DOHH2 (cell line): ENCODE results near the gene LRP11.

ENCODE experiments used
- H3F3A ChIP-seq: fragments of 200-600 bp; sonication (generic), shearing (Covaris generic); 2 replicates; pipeline ENCODE4 v1.6.0; 2016; ENCODE audit warnings: antibody characterized with exemption, mild to moderate bottlenecking; ENCODE audit not compliant: control insufficient read depth, insufficient read depth
- H3K27ac ChIP-seq: fragments of 200-600 bp; sonication (generic); 2 replicates; pipeline ENCODE4 v1.5.1; 2014; ENCODE audit warnings: low read depth, mild to moderate bottlenecking, low read length, moderate library complexity
- H3K27me3 ChIP-seq: fragments of 200-600 bp; sonication (generic); 2 replicates; pipeline ENCODE4 v1.6.1; 2014; ENCODE audit warnings: mild to moderate bottlenecking, low read length, mixed read lengths; ENCODE audit not compliant: control insufficient read depth
- H3K36me3 ChIP-seq: fragments of 200-600 bp; sonication (generic); 2 replicates; pipeline ENCODE4 v1.6.1; 2014; ENCODE audit warnings: mild to moderate bottlenecking, low read length, moderate library complexity, mixed read lengths; ENCODE audit not compliant: control insufficient read depth
- H3K4me1 ChIP-seq: fragments of 200-600 bp; sonication (generic); 2 replicates; pipeline ENCODE4 v1.6.1; 2014; ENCODE audit warnings: mild to moderate bottlenecking, low read length, mixed read lengths; ENCODE audit not compliant: control insufficient read depth
- H3K4me2 ChIP-seq: fragments of 200-600 bp; sonication (generic); 2 replicates; pipeline ENCODE4 v1.6.0; 2014; ENCODE audit warnings: mild to moderate bottlenecking, low read length, moderate library complexity
- H3K4me3 ChIP-seq: fragments of 200-600 bp; sonication (generic); 2 replicates; pipeline ENCODE4 v1.5.1; 2014; ENCODE audit warnings: mild to moderate bottlenecking, low read length, mixed read lengths
- H3K79me2 ChIP-seq: fragments of 200-600 bp; sonication (generic); 2 replicates; pipeline ENCODE4 v1.6.1; 2014; ENCODE audit warnings: mild to moderate bottlenecking, low read length, mixed read lengths; ENCODE audit not compliant: control insufficient read depth
- H3K9me2 ChIP-seq: fragments of 200-600 bp; sonication (generic); replicated peaks from 2 replicates; pipeline ENCODE4 v1.6.1; 2014; ENCODE audit warnings: mild to moderate bottlenecking, low read length, mixed read lengths; ENCODE audit not compliant: control insufficient read depth
- H3K9me3 ChIP-seq: fragments of 200-600 bp; sonication (generic); 2 replicates; pipeline ENCODE4 v1.6.1; 2014; ENCODE audit warnings: antibody characterized with exemption, low read length, mixed read lengths; ENCODE audit not compliant: control insufficient read depth, insufficient read depth
- H4K20me1 ChIP-seq: fragments of 200-600 bp; sonication (generic); 2 replicates; pipeline ENCODE4 v1.6.0; 2014; ENCODE audit warnings: low read depth, mild to moderate bottlenecking, antibody characterized with exemption, low read length, moderate library complexity; ENCODE audit not compliant: control insufficient read depth, insufficient read depth
- CTCF ChIP-seq: fragments of 200-600 bp; sonication (generic); IDR thresholded peaks from one replicate; pipeline ENCODE4 v1.5.1; 2014; ENCODE audit warnings: antibody characterized with exemption, mild to moderate bottlenecking, low read depth, low read length; ENCODE audit not compliant: poor library complexity, severe bottlenecking
- EZH2phosphoT487 ChIP-seq: fragments of 200-600 bp; sonication (generic); IDR thresholded peaks from 2 replicates; pipeline ENCODE4 v1.6.1; 2017; ENCODE audit warnings: borderline replicate concordance, mild to moderate bottlenecking, antibody characterized with exemption, low read length, moderate library complexity, mixed read lengths

The LRP11 gene

GRCh38 chr6:149891259-149891658 is 27.1 kb upstream of the LRP11 start:
- Histone ChIP-seq H3K4me1 (peaks cover 29% of the 10 kb centered on the region), H3K4me3 (no peak overlapping the region), H3K9me2 (no peaks in the 10 kb centered on the region), H3K27me3 (no peaks in the 10 kb centered on the region; the same call in 1 of the 2 replicates), H4K20me1 (no peaks in the 10 kb centered on the region), H3K27ac (no peak overlapping the region), H3F3A (no peaks in the 10 kb centered on the region), H3K79me2 (no peaks in the 10 kb centered on the region), H3K4me2 (no peak overlapping the region), H3K9me3 (peaks cover 3% of the 10 kb centered on the region; the same call in 1 of the 2 replicates), H3K36me3 (no peaks in the 10 kb centered on the region)
- TF ChIP-seq CTCF, result no peak
- no peak for TF ChIP-seq EZH2phosphoT487

- no peaks in the 10 kb centered on the region for H3K79me2 ChIP-seq
- no peaks in the 10 kb centered on the region for H3F3A ChIP-seq
- no peaks in the 10 kb centered on the region for H3K9me2 ChIP-seq
- H3K36me3 ChIP-seq, result no peaks in the 10 kb centered on the region
- H3K27me3 ChIP-seq, result no peaks in the 10 kb centered on the region; the same call in 1 of the 2 replicates
- no peak overlapping the region for H3K4me2 ChIP-seq
- no peak for TF ChIP-seq CTCF
- no peak for TF ChIP-seq EZH2phosphoT487
- H3K4me1 ChIP-seq, result peaks cover 28% of the 10 kb centered on the region
- no peak overlapping the region for H3K27ac ChIP-seq
- H4K20me1 ChIP-seq, result no peaks in the 10 kb centered on the region
- H3K9me3 ChIP-seq, result peaks cover 3% of the 10 kb centered on the region; the same call in 1 of the 2 replicates
- H3K4me3 ChIP-seq, result no peak overlapping the region
Measured at GRCh38 chr6:149890629-149891045, 26.5 kb upstream of the LRP11 start.

- Histone ChIP-seq H3K4me1 (peaks cover 21% of the 10 kb centered on the region), H4K20me1 (no peaks in the 10 kb centered on the region), H3K4me2 (no peak overlapping the region), H3K4me3 (no peak overlapping the region), H3K27ac (no peak overlapping the region), H3K36me3 (no peaks in the 10 kb centered on the region), H3K27me3 (no peaks in the 10 kb centered on the region; the same call in 1 of the 2 replicates), H3K79me2 (no peaks in the 10 kb centered on the region), H3K9me2 (no peaks in the 10 kb centered on the region), H3K9me3 (peaks cover 3% of the 10 kb centered on the region; the same call in 1 of the 2 replicates), H3F3A (no peaks in the 10 kb centered on the region)
- TF ChIP-seq CTCF (no peak), EZH2phosphoT487 (no peak)
Measured at GRCh38 chr6:149889326-149889725, 25.2 kb upstream of the LRP11 start.
